Stomach (tissue), 9 donors: ENCODE results near the gene PROB1. TPM values are rescaled to one million over a fixed set of nuclear protein-coding genes. Genes with fewer than 3 reads are reported as not detected.

Experiments used
- DNase-seq, 2 donors: peaks; one replicate each; pipeline versions ENCODE4 v3.0.0 to v3.0.0-alpha.2; 2013 to 2019
- H3K27ac ChIP-seq, 5 donors: fragments of 200-600 bp in 4 of 5; sonication (generic) in 4 of 5; one replicate each; pipeline ENCODE4 v1.5.1; 2013 to 2019; ENCODE audit warnings: mild to moderate bottlenecking in 1 of 5, moderate library complexity in 1 of 5
- H3K27me3 ChIP-seq, 3 donors: fragments of 200-600 bp; sonication (generic); one replicate each; pipeline ENCODE4 v1.5.1; 2017 to 2019; ENCODE audit warnings: mixed run types in 1 of 3
- H3K36me3 ChIP-seq, 4 donors: fragments of 200-600 bp; sonication (generic); 1 replicate in 3 of 4; 2 replicates in 1 of 4; pipeline ENCODE4 v1.5.1; 2016 to 2019
- H3K4me1 ChIP-seq, 4 donors: fragments of 200-600 bp; sonication (generic); one replicate each; pipeline ENCODE4 v1.5.1; 2016 to 2019
- H3K4me3 ChIP-seq, 4 donors: fragments of 200-600 bp; sonication (generic) in 3 of 4; one replicate each; pipeline ENCODE4 v1.5.1; 2016 to 2019; ENCODE audit warnings: mild to moderate bottlenecking in 1 of 4
- H3K9me3 ChIP-seq, 4 donors: fragments of 200-600 bp; sonication (generic); one replicate each; pipeline ENCODE4 v1.5.1; 2016 to 2019
- EP300 ChIP-seq: sonication (generic); formaldehyde crosslinking; IDR thresholded peaks from one replicate; pipeline ENCODE4 v1.6.1; 2017; ENCODE audit warnings: antibody characterized with exemption
- POLR2A ChIP-seq, 4 donors: fragments of 450-650 bp; IDR thresholded peaks; one replicate each; pipeline ENCODE4 v1.6.1; 2016; ENCODE audit warnings: antibody characterized with exemption in 4 of 4, control low read depth in 2 of 4, mild to moderate bottlenecking in 1 of 4, moderate library complexity in 1 of 4
- POLR2AphosphoS5 ChIP-seq, 3 donors: sonication (generic); formaldehyde crosslinking; IDR thresholded peaks; one replicate each; pipeline ENCODE4 v1.6.1; 2016; ENCODE audit warnings: antibody characterized with exemption in 3 of 3
- WGBS, 5 donors: extraction: QIAGEN DNeasy Blood & Tissue Kit in 3 of 5; methylation state at CpG; one replicate each; pipeline versions ENCODE4 v1.1.5 to v1.1.7; 2013 to 2018; 5-methylcytosine and 5-hydroxymethylcytosine counted together
- intact Hi-C: fragments of 100-400 bp; cut with DNase I; formaldehyde crosslinking; loops from one replicate; pipeline ENCODE4 v1.15.1; 2023; ENCODE audit warnings: low total_unique reads
- polyA plus RNA-seq, 3 donors: library from polyadenylated mRNA; stranded (reverse); fragments of 200-250 nt; gene quantifications; one replicate each; pipeline ENCODE4 v1.2.3, GENCODE V29; 2013
- total RNA-seq, 5 donors: library from RNA; depleted of rRNA; stranded (reverse); fragments of >200 nt; gene quantifications; one replicate each; pipeline versions ENCODE4 v1.1.0 to v1.2.3, GENCODE V29; 2014 to 2016
- TF ChIP-seq, protein P1 (sequence below), 7 experiments: fragments of 450-650 bp in 4 of 7; fragments of 200-600 bp in 3 of 7; sonication (generic) in 3 of 7; IDR thresholded peaks; one replicate each; pipeline ENCODE4 v1.5.1; 2016 to 2019; ENCODE audit warnings: antibody characterized with exemption in 7 of 7, control low read depth in 2 of 7, mild to moderate bottlenecking in 1 of 7
- donor health status: healthy with polysubstance abuse.
- donor health status: Bipolar disorder and iron deficiency.
- donor health status: healthy.

PROB1 gene
- total and polyA plus RNA-seq, 8 donors = 0.55 to 0.89 (median 0.73) TPM; not detected in 3

DNA sequence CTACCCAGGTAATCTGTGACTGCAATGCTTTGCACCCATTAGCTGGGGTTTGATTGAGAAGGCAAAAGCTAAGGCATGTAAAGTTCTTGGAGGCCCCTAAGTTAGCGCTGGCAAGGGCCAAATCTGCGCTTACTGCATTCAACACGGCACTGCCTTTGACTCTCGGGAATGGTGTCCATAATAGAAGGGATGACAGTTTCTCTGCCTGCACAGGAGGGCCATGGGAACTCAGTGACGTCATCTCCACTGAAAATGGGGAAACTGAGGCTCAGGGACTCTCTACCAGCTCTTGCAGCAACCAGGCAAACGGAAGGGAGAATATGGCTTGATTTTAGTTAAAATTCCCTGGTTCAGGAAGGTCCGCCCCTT lies 8.5 kb upstream of the PROB1 start:
- H3K27me3 ChIP-seq = no peaks in the 10 kb centered on the region
- intact Hi-C loops = no loop called here
- WGBS, 5 donors = 7 to 18% (median 14%) methylated on average over 6 to 7 of the region's 7 CpGs

DNA sequence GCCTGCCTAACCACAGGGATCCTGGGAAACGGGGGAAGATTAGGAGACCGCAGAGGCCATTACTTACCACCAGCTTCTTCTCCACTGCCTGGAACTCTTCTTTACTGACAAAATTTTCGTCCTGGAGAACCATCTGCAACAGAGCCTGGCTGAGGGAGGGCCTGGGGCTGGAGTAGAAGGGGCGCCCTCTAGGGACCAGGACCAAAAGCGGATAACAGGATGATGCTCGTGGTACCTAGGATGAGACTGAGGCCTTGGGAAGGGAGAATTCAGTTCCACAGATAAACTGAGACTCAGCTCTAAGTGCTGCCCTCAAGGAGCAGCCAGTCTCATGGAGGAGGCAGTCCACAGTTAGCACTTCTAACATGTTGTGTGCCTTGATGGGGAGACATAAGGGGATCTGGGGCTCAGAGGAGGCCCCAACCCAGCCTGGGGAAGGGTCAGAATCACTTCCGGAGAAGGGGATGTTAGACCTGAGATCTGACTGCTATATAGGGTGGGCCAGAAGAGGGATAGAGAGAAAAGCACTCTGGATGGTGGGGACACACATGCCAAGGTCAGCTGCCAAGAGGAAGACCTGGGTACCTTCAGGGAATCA lies 7.8 kb upstream of the PROB1 start:
- no peak overlapping the region for H3K4me3 ChIP-seq
- DNase-seq = peak in 1 of 2 donors; percentile 47
- intact Hi-C loops = no loop called here

More for the DNA sequence above, 8.5 kb upstream of the PROB1 start:
- Histone ChIP-seq H3K4me3 (peak overlapping the region; percentile 43 to 56 (median 48)), H3K9me3 (no peaks in the 10 kb centered on the region), H3K27ac (peak overlapping the region; percentile 85 to 93 (median 90)), H3K4me1 (peaks cover 10 to 16% (median 15%) of the 10 kb centered on the region in 4 donors), H3K36me3 (peaks cover 0 to 3% (median 0%) of the 10 kb centered on the region in 4 donors)
- no peak for DNase-seq
- TF ChIP-seq POLR2A (IDR thresholded peaks at IDR 0.05) = no peak
- TF ChIP-seq, protein P1, sequence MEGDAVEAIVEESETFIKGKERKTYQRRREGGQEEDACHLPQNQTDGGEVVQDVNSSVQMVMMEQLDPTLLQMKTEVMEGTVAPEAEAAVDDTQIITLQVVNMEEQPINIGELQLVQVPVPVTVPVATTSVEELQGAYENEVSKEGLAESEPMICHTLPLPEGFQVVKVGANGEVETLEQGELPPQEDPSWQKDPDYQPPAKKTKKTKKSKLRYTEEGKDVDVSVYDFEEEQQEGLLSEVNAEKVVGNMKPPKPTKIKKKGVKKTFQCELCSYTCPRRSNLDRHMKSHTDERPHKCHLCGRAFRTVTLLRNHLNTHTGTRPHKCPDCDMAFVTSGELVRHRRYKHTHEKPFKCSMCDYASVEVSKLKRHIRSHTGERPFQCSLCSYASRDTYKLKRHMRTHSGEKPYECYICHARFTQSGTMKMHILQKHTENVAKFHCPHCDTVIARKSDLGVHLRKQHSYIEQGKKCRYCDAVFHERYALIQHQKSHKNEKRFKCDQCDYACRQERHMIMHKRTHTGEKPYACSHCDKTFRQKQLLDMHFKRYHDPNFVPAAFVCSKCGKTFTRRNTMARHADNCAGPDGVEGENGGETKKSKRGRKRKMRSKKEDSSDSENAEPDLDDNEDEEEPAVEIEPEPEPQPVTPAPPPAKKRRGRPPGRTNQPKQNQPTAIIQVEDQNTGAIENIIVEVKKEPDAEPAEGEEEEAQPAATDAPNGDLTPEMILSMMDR (IDR thresholded peaks at IDR 0.05) = no peak
- no peak for TF ChIP-seq EP300
- TF ChIP-seq POLR2AphosphoS5 (IDR thresholded peaks at IDR 0.05) = no peak

DNA sequence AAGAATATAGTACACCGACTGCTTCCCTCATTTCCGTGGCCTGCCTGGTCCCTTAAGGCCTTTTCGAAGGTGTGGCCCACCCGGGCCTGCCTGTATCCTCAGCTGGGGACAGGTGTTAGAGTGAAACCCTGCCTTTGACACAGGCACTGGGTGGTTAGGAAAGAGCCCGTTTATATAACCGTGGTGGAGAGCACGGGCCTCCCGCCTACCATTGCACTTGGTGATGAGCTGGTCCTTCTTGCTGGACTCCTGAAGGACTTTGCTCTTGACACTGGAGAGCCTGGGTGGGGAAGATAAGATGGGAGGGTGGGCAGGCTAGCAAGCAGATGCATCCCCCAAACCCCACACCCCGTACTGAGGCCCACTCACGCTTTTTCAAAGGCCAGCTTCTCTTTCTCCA lies 6.6 kb upstream of the PROB1 start:
- H3K36me3 ChIP-seq = peaks cover 0 to 3% (median 0%) of the 10 kb centered on the region in 4 donors
- no peak for DNase-seq
- no peak overlapping the region for H3K4me3 ChIP-seq
- whole genome bisulfite sequencing, 5 donors = 86 to 92% (median 90%) methylated on average over 7 to 10 of the region's 10 CpGs
- intact Hi-C loops = no loop called here
- H3K27ac ChIP-seq = no peak overlapping the region
- TF ChIP-seq POLR2AphosphoS5 (IDR thresholded peaks at IDR 0.05) (no peak), POLR2A (IDR thresholded peaks at IDR 0.05) (no peak), EP300 (no peak)
- TF ChIP-seq, protein P1 (IDR thresholded peaks at IDR 0.05) = no peak
- peaks cover 10 to 16% (median 15%) of the 10 kb centered on the region in 4 donors for H3K4me1 ChIP-seq
- H3K27me3 ChIP-seq = no peaks in the 10 kb centered on the region
- no peaks in the 10 kb centered on the region for H3K9me3 ChIP-seq

More for the DNA sequence above, 7.8 kb upstream of the PROB1 start:
- Histone ChIP-seq H3K27ac (peak overlapping the region in 2 of 5 donors; percentile 89 to 90), H3K27me3 (no peaks in the 10 kb centered on the region), H3K9me3 (no peaks in the 10 kb centered on the region), H3K36me3 (peaks cover 0 to 3% (median 0%) of the 10 kb centered on the region in 4 donors), H3K4me1 (peaks cover 10 to 16% (median 15%) of the 10 kb centered on the region in 4 donors)
- WGBS, 5 donors = 70 to 76% (median 71%) methylated on average over 7 of the region's 7 CpGs
- no peak for TF ChIP-seq EP300
- TF ChIP-seq, protein P1 (IDR thresholded peaks at IDR 0.05) = peak in 2 of 7 experiments; percentile 16 to 31

DNA sequence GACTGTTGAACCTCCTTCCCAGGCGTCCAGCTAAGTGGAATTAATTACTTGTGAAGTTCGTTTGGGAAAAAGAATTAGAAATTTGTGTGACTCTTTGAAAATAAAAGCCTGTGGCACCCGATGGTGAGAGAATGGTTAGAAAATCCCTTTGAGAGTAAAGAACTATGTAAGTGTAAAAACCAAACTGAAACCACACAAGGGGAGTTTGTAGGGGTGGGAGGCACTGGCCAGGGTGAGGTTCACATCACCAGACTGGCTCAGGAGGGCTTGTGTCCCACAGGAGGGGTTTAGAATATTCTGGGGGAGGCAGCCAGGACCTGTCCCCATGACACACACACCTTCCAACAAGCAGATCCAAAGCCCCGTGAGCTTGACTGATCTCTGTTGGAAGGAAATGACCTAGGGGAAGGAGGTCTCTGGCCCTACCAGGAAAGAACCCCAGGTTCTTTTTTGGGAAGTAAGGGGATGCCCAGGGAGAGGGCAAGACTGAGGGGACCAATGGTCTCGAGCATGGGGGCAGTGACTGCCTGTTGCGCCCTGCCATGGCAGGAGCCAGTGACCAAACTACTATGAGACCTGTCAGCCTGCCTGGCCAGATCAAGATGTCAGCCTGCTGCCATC lies 4.7 kb upstream of the PROB1 start:
- TF ChIP-seq, protein P1 (IDR thresholded peaks at IDR 0.05) = no peak
- TF ChIP-seq POLR2A (IDR thresholded peaks at IDR 0.05) (no peak), POLR2AphosphoS5 (IDR thresholded peaks at IDR 0.05) (no peak), EP300 (no peak)
- Histone ChIP-seq H3K27ac (no peak overlapping the region), H3K27me3 (peaks cover 0 to 11% (median 0%) of the 10 kb centered on the region in 3 donors), H3K4me1 (peaks cover 14 to 25% (median 19%) of the 10 kb centered on the region in 4 donors), H3K4me3 (no peak overlapping the region), H3K36me3 (peaks cover 0 to 3% (median 0%) of the 10 kb centered on the region in 4 donors), H3K9me3 (no peaks in the 10 kb centered on the region)
- no peak for DNase-seq
- intact Hi-C loops = no loop called here
- WGBS, 5 donors = 78 to 87% (median 83%) methylated on average over 6 of the region's 6 CpGs
